Endothelial cell (in vitro differentiated cells): ENCODE measurements around the gene EGFL6. TPM values are rescaled to one million over a fixed set of nuclear protein-coding genes. Genes with fewer than 3 reads are reported as not detected.
"Not testable (repeated sequence)": the region's sequence is repeated elsewhere in the genome, so short reads cannot be mapped to it uniquely, and the experiment has no call there.

Source experiments
- DNase-seq: peaks from one replicate; pipeline ENCODE4 v3.0.0; 2021; ENCODE audit warnings: low spot score
- H3K27ac Mint-ChIP-seq: one replicate; pipeline ENCODE4 v1.8.0; 2021; ENCODE audit warnings: mixed read lengths, inconsistent platforms; ENCODE audit not compliant: unreplicated experiment
- H3K27me3 Mint-ChIP-seq: one replicate; pipeline ENCODE4 v1.8.0; 2021; ENCODE audit warnings: mild to moderate bottlenecking, moderate library complexity, mixed read lengths, inconsistent platforms; ENCODE audit not compliant: unreplicated experiment
- H3K36me3 Mint-ChIP-seq: one replicate; pipeline ENCODE4 v1.8.0; 2021; ENCODE audit warnings: mild to moderate bottlenecking, low read depth, mixed read lengths, inconsistent platforms; ENCODE audit not compliant: unreplicated experiment
- H3K4me1 Mint-ChIP-seq: one replicate; pipeline ENCODE4 v1.8.0; 2021; ENCODE audit warnings: mild to moderate bottlenecking, mixed read lengths, inconsistent platforms; ENCODE audit not compliant: unreplicated experiment
- H3K4me3 Mint-ChIP-seq: one replicate; pipeline ENCODE4 v1.8.0; 2021; ENCODE audit warnings: mild to moderate bottlenecking, mixed read lengths, inconsistent platforms; ENCODE audit not compliant: unreplicated experiment
- H3K9me3 Mint-ChIP-seq: one replicate; pipeline ENCODE4 v1.8.0; 2021; ENCODE audit warnings: mixed read lengths, inconsistent platforms; ENCODE audit not compliant: unreplicated experiment
- CTCF ChIP-seq: fragments of 200-600 bp; sonication (generic); IDR thresholded peaks from one replicate; pipeline ENCODE4 v1.5.0; 2021; ENCODE audit warnings: antibody characterized with exemption; ENCODE audit not compliant: unreplicated experiment
- total RNA-seq: library from RNA; stranded (reverse); fragmentation: NEBNext Ultra II Directional; extraction: Animal tissue kit (Norgen Biotek cat#: 25700); gene quantifications from one replicate; pipeline ENCODE4 v1.2.1, GENCODE V29; 2021; ENCODE audit not compliant: unreplicated experiment

EGFL6 gene
- total RNA-seq, 1 donor from 2014 or later, result not detected

- Mint-ChIP-seq H3K27me3 (peaks cover 1% of the 10 kb centered on the region), H3K9me3 (no peaks in the 10 kb centered on the region), H3K27ac (no peak overlapping the region), H3K36me3 (no peaks in the 10 kb centered on the region), H3K4me3 (no peak overlapping the region), H3K4me1 (no peaks in the 10 kb centered on the region)
- DNase-seq, result no peak
- no peak for TF ChIP-seq CTCF
These were observed 94.6 kb downstream of the EGFL6 start for GRCh38 chrX:13664020-13664419.

GRCh38 chrX:13666836-13667235 is 97.4 kb downstream of the EGFL6 start:
- H3K27me3 Mint-ChIP-seq, result peaks cover 1% of the 10 kb centered on the region
- H3K4me1 Mint-ChIP-seq, result no peaks in the 10 kb centered on the region
- H3K27ac Mint-ChIP-seq, result no peak overlapping the region
- no peak for TF ChIP-seq CTCF
- no peak overlapping the region for H3K4me3 Mint-ChIP-seq
- no peaks in the 10 kb centered on the region for H3K36me3 Mint-ChIP-seq
- no peaks in the 10 kb centered on the region for H3K9me3 Mint-ChIP-seq
- no peak for DNase-seq

DNA sequence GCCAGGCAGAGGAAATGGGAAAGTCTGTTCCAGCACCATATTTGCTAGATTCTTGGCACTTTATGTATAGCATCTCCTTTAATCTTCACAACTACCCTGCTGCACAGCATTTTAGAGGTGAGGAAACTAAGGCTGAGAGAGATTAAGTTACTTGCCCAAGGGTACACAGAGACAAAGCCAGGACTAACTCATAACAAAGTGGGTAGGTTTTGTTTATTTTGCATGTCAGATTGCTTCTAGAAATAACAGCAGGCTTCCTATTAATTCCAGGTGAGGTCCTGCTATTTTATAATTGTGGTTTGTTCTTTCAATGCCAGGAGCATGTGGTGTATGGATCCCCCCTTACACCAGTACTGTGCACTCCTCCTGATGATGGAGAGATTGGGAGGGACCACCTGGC is 98.5 kb downstream of the EGFL6 start:
- no peak overlapping the region for H3K4me3 Mint-ChIP-seq
- no peak for TF ChIP-seq CTCF
- H3K27ac Mint-ChIP-seq, result no peak overlapping the region
- H3K36me3 Mint-ChIP-seq, result no peaks in the 10 kb centered on the region
- no peak for DNase-seq
- H3K27me3 Mint-ChIP-seq, result peaks cover 1% of the 10 kb centered on the region
- H3K9me3 Mint-ChIP-seq, result no peaks in the 10 kb centered on the region
- H3K4me1 Mint-ChIP-seq, result no peaks in the 10 kb centered on the region

DNA sequence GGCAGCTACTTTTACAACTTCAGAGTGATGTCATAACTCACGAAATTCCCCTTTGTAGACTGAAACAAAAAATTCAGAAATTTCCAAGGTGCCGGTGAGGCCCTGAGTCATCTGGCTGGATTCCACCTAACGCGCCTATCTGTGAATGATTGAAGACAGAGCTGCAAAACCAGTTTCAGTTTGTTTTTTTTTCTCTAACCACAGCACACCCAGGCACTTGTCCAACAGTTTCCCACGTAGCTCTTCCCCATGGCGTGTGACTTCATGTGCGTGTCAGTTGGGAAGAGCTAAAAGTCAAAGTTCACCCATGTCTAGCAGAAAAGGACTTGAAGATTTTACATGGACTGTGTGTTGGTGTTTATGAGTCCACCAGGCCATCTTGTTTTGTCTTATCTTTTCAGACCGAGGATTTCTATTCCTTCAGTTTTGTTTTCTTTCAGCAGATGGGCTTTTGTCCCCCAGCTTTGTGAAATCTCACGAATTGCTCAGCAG is 99.9 kb downstream of the EGFL6 start:
- Mint-ChIP-seq H3K4me3 (no peak overlapping the region), H3K27ac (no peak overlapping the region), H3K4me1 (no peaks in the 10 kb centered on the region), H3K36me3 (no peaks in the 10 kb centered on the region), H3K9me3 (no peaks in the 10 kb centered on the region), H3K27me3 (peaks cover 1% of the 10 kb centered on the region)
- no peak for TF ChIP-seq CTCF
- no peak for DNase-seq

GRCh38 chrX:13669755-13670154 is 100.4 kb downstream of the EGFL6 start:
- DNase-seq, H3K36me3 Mint-ChIP-seq, H3K27ac Mint-ChIP-seq, H3K4me1 Mint-ChIP-seq, H3K27me3 Mint-ChIP-seq, H3K9me3 Mint-ChIP-seq, H3K4me3 Mint-ChIP-seq: not testable (repeated sequence)

- Mint-ChIP-seq H3K36me3 (no peaks in the 10 kb centered on the region), H3K4me3 (no peak overlapping the region), H3K4me1 (no peaks in the 10 kb centered on the region), H3K27ac (no peak overlapping the region), H3K9me3 (no peaks in the 10 kb centered on the region), H3K27me3 (peaks cover 1% of the 10 kb centered on the region)
- DNase-seq, result no peak
- no peak for TF ChIP-seq CTCF
These were observed 100.8 kb downstream of the EGFL6 start for GRCh38 chrX:13670197-13670596.
